WERI-Rb-1 (cell line): Measurements from ENCODE around the gene SIVA1.

Experiments used
- DNase-seq: peaks from one replicate; pipeline ENCODE4 v3.0.0-alpha.2; 2020
- H3K27ac ChIP-seq: fragments of 250-450 bp; sonication (Bioruptor Pico); 2 replicates; pipeline ENCODE4 v1.5.1; 2020; ENCODE audit warnings: mild to moderate bottlenecking, moderate library complexity
- H3K27me3 ChIP-seq: fragments of 250-450 bp; sonication (Bioruptor Pico); 2 replicates; pipeline ENCODE4 v1.5.1; 2021; ENCODE audit warnings: mild to moderate bottlenecking, low read depth, moderate library complexity; ENCODE audit not compliant: insufficient read depth, severe bottlenecking
- H3K36me3 ChIP-seq: fragments of 250-450 bp; sonication (Bioruptor Pico); 2 replicates; pipeline ENCODE4 v1.5.1; 2020; ENCODE audit warnings: mild to moderate bottlenecking, moderate library complexity
- H3K4me3 ChIP-seq: 2 replicates; pipeline ENCODE4 v1.5.1; 2011; ENCODE audit warnings: low read depth, mild to moderate bottlenecking, control low read depth, low read length
- H3K9me3 ChIP-seq: fragments of 250-450 bp; sonication (Bioruptor Pico); 2 replicates; pipeline ENCODE4 v1.5.1; 2021; ENCODE audit warnings: mild to moderate bottlenecking, moderate library complexity; ENCODE audit not compliant: severe bottlenecking
- CTCF ChIP-seq: IDR thresholded peaks from 2 replicates; pipeline ENCODE4 v1.5.1; 2011; ENCODE audit warnings: low read depth, mild to moderate bottlenecking, control low read depth, inconsistent platforms, low read length

SIVA1 gene

GRCh38 chr14:104800771-104801519 is 48.0 kb downstream of the SIVA1 start, which contains the start of gene ZBTB42:
ZBTB42 (plus strand) TSS chr14:104801101; CDS start chr14:104801198, 97 bp downstream.
- Histone ChIP-seq H3K27me3 (peaks cover 11% of the 10 kb centered on the region), H3K27ac (no peak within 1 kb of the TSS), H3K4me3 (peak within 1 kb of the TSS; percentile 56), H3K9me3 (no peaks in the 10 kb centered on the region), H3K36me3 (no peaks in the 10 kb centered on the region)
- no peak for TF ChIP-seq CTCF
- no peak for DNase-seq

DNA sequence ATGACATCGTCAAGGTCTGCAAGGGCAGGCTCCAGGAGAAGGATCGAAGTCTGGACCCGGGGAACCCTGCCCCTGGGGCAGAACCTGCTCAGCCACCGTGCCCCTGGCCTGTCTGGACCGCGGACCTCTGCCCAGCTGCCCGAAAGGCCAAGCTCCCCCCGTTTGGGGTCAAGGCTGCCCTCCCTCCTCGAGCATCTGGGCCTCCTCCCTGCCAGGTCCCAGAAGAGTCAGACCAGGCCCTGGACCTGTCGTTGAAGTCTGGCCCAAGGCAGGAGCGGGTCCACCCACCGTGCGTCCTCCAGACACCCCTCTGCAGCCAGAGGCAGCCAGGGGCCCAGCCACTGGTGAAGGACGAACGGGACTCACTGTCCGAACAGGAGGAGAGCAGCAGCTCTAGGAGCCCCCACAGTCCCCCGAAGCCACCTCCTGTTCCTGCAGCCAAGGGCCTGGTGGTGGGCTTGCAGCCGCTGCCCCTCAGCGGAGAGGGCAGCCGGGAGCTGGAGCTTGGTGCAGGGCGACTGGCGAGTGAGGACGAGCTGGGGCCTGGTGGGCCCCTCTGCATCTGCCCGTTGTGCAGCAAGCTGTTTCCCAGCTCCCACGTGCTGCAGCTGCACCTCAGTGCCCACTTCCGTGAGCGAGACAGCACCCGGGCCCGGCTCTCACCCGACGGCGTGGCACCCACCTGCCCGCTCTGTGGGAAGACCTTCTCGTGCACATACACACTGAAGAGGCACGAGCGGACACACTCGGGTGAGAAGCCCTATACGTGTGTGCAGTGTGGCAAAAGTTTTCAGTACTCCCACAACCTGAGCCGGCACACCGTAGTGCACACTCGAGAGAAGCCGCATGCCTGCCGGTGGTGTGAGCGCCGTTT is 48.8 kb downstream of the SIVA1 start:
- Histone ChIP-seq H3K4me3 (peak overlapping the region; percentile 56), H3K27ac (no peak overlapping the region), H3K36me3 (no peaks in the 10 kb centered on the region), H3K27me3 (peaks cover 11% of the 10 kb centered on the region), H3K9me3 (no peaks in the 10 kb centered on the region)
- DNase-seq, result no peak
- no peak for TF ChIP-seq CTCF

GRCh38 chr14:104802394-104803184 is 49.6 kb downstream of the SIVA1 start:
- H3K27me3 ChIP-seq, result peaks cover 11% of the 10 kb centered on the region
- H3K27ac ChIP-seq, result no peak overlapping the region
- no peak overlapping the region for H3K4me3 ChIP-seq
- no peaks in the 10 kb centered on the region for H3K36me3 ChIP-seq
- TF ChIP-seq CTCF, result no peak
- DNase-seq, result no peak
- H3K9me3 ChIP-seq, result no peaks in the 10 kb centered on the region

DNA sequence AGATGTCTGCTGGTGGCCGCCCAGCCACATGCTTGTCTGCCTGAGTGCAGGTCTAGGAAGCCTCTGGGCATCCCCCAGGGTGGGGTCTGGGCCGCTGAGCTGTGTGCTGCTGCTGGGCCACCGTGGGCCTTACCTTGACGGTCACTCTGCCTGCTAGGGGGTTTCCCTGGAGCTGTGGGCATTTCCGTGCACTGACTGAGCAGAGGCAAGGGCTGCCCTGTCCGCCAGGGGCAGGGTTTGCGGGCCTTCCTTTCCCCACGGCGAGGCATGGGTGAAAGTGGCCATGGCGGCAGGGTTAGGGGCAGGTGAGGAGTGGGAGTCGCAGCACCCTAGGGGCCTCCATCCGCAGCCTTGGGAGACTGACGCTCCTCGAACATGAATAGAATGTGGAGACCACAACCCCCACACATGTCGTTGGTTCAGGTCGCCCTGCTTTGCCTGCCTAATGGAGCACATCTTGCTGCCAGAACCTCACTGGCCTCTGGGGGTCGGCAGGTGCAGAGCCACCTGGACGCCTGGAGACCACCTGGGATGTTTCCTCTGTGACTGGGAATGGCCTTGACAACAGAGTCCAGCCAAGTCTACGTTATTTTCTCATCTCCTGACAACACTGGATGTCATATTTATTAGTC is 50.4 kb downstream of the SIVA1 start:
- Histone ChIP-seq H3K27me3 (peaks cover 11% of the 10 kb centered on the region), H3K4me3 (no peak overlapping the region), H3K27ac (no peak overlapping the region), H3K9me3 (no peaks in the 10 kb centered on the region), H3K36me3 (no peaks in the 10 kb centered on the region)
- DNase-seq, result no peak
- no peak for TF ChIP-seq CTCF

DNA sequence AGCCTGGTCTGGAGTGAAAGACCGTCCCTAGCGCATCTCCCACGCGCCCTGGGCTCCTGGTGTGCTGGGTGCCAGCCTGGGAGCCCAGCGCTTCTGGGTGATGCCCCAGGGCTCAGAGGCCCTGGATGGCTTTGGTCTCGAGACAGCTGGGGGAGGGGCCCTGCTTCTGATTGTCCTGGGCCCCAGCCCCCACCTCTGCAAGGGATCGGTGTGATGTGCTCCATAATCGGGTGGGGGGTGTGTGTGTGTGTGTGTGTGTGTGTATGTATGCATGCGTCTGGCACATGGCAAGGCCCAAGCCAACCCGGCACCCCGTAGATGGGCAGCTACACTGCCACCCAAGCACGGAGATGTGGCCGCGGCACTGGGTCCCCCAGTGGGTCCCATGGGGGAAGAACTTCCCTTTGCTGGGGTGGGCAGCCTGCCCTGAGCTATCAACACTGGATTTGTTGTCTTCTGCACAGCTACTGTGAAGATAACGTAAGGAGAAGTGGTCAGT is 51.0 kb downstream of the SIVA1 start:
- Histone ChIP-seq H3K36me3 (no peaks in the 10 kb centered on the region), H3K27me3 (peaks cover 11% of the 10 kb centered on the region), H3K4me3 (no peak overlapping the region), H3K27ac (no peak overlapping the region), H3K9me3 (no peaks in the 10 kb centered on the region)
- no peak for DNase-seq
- TF ChIP-seq CTCF, result no peak
